8988T (cell line): ENCODE data around the gene CYP11A1.
A peak's percentile ranks its signal among the peaks of the same experiment; 100 is the strongest.

Source experiments
- DNase-seq: peaks from one replicate; pipeline ENCODE4 v3.0.0; 2011

Gene CYP11A1

DNA sequence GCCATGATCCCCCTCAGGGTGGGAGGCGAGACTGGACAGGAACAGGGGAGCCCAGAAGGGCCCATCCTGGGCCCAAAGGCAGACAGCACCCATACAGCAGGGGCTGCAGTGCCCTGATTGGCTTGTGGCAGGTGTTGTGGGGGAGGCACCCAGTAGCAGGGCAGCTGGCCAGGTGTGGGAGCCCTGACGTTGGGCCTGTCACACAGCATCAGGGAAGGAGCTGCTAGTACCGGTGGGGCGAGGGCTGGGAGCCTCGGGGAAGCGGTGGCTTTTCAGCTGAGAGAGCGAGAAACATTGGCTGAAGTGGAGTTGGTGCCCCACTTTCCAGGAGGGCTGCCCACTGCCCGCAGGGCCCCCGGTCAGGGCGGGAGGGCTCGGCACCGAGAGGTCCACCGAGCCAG lies 19.7 kb upstream of the CYP11A1 start:
- DNase-seq, result no peak

DNA sequence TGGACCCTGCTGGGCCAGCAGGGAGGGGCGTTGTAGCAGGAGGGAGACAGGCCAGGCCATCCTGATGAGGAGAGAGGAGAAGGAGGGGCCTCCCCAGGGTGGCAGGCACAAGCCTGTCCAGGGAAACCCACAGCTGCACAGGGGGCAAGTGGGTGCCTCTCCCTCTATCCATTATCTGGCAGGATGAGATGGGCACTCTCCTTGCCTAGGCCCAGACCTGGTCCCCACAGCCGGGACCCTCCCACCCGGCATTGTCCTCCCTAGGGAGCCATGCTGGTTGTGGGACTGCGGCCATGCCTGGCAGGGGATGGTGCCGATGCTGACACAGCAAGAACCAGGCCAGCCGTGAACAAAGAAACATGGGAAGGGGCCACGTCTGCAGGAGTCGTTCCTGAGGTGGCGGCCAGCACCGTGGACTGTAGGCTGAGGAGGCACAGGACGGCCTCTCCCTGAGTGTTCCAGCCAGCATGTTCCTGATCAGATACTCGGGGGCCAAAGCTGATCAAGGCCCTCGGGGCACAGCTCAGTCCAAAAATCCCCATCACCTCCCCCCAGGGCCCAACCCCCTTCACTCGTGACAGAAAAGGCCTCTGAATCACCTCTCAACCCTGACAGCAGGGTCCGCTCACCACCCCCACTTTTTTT lies 19.2 kb upstream of the CYP11A1 start:
- no peak for DNase-seq

DNA sequence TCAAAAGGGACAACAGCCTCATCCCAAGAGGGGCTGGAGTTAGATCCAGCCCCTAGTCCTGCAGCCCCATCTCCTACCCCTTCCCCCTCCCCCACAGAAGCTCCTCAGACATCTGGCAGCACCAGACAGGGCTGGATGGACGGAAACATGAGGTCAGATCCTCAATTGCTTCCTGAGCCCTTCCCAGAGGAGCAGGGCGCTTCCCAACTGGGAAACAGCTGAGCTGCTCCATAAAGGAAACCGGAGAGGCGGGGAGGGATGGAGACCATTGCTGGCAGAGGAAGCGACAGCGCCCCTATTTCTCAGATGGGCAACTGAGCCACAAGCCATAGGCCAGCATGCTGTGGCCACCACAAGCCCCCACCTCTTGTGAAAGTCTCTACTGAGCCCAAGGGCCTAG lies 18.3 kb upstream of the CYP11A1 start:
- no peak for DNase-seq

DNA sequence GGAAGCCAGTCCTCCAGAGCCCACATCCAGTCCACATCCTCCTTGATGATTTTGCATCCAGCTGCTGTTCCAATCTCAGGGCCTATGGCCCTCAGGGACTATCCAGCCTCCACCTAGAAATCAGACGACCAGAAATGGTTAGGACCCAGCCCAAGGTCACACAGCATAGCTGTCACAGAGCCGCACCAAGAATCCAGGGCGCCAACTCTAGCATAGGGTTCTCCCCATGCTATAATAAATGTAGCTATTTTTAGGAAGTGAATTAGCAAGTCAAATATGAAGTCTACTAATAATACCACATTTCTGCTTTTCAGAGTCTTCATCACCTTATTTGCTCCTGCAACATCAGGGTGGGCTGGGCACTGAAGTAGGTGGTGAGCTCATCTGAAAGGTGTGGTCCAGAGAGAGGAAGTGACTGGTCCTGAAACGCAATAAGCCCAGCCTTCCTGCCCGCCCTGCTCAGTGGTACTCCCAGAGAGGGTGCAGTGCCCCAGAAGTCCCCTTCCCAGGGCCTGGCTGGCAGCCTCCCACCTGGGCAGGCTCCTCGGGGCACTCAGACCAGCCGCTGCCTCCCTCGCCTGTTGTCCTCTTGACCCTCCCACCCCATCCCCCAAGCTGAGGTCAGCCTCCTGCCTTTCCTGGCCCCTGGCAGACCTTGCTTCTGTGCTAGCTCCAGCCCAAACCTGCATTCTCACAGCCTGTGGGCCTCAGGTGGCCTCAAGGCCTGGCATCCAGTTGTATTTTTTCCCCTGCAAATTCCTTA lies 17.6 kb upstream of the CYP11A1 start:
- peak; percentile 61 for DNase-seq

DNA sequence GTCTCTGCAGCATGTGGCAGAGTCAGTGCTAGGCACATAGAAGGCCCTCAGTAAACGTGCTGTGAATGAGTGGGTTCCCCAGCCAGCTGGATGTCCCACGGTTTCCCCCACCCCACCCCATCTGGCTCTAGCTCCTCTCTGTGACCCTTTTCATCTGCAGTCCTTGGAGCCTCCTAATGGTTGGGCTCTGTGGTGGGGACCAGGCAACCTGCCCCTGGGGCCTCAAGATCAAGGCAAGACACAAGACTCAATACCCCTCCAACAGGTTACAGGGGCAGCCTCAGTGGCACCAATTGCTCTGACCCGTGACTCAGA lies 17.1 kb upstream of the CYP11A1 start:
- no peak for DNase-seq

DNA sequence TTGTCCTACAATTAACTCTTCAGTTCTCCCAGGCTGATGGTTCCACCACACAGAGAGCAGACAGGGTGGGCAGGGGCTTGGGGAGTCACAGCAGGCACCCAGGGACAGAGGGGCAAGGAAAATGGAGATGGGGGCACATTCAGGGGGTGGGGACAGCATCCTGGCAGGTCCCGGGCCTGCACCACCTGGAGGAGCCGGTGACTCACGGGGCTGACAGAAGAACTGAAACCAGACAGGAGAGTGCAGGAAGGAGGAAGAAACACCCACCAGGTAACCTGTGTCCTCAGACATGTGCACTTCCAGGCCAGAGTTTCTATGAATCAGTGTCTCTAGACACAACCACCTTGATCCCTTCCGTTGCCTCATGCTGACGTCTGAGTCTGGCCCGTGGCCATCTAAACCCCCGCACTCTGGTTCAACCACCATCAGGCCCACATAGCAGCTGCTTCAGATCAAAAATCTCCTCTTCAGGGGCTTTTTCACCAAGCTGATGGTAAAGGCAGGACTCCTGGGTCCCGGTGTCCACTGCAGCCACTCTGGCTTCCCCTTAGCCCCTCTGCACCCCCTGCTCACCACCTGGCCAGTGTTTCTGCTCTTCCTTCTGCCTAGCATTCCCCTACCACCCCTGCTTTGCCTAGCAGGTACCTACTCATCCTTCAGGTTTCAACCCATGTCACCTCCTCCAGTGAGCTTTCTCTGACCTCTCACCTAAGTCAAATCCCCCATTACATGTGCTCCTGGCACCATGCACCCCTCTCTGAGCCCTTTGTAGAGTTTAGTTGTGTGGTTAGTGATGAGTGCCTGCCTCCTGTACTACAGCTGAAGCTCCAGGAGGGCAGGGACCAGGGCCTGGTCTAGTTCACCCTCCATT lies 16.5 kb upstream of the CYP11A1 start:
- DNase-seq, result no peak

DNA sequence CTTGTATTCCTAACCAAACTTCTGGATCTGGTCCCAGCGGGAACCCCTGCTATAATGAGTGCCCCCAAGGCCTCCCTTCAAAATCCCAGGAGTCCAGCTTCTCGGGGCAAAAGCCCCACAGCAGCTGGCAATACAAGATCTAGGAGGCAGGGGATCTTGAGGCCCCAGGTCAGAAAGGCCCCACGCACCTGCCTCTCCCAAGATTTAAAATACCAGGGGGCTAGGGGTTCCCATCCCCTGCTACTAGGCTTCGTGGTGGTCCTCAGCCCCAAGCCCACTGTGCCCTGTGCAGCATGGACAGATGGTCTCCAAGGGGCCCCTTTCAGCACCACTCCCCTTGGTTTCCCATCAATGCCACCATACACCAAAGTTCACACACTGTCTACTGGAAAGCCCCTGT lies 15.8 kb upstream of the CYP11A1 start:
- DNase-seq, result no peak

DNA sequence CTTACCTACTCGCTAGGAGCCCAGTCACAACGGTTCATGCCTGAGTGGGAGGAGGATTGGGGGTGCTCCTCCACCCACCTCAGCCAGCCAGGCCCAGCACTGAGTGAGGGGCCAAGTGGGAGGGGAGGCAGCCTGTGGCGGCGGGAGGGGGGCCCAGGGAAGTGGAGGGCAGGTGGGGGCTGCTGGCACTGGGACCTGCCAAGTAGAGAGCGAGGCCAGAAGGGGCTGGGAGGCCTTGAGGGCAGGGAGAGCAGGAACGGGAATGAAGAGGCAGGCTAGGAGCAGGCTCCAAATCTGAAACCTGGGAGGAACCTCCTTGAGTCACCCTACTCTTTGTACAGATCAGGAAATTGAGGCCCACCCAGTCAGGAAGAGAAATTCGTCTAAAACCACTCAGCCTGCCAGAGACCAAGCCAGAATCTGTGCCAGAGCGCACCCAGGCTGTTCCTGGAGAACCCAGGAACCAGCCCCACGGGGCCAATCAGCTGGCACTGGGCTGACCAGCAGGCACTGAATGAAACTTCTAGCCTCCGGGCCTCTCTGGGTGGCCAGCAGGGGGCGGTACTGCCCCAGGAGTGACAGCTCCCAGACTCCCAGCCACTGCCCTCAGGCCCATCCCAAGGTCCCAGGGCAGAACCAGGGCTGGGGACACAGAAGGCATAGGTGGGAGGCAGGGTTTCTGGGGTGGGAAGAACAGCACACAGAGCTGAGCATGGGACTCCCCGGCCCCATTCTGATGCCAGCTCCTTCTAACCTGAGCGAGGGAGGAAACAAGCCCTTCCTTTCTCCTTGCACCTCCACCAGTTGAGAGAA lies 14.8 kb upstream of the CYP11A1 start:
- DNase-seq, result peak; percentile 96

DNA sequence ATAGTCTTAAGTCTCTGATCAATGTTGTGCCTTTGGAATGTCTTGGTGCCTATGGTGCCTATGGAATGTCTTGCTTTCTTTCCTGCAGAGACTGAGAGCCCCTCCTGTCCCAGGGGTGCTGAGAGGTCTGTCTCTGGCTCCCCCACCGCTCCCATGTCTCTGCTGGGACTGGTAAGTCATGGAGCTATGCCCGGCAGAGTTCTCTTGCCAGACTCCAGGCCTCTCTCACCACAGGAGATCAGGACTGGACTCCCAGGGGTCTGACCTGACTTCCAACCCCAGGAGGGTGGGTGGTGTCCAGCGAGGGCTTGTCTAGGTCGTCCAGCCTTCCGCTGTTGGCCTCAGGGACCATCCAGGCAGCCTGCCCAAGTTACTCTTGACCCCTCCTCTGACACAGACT lies 14.0 kb upstream of the CYP11A1 start:
- no peak for DNase-seq

DNA sequence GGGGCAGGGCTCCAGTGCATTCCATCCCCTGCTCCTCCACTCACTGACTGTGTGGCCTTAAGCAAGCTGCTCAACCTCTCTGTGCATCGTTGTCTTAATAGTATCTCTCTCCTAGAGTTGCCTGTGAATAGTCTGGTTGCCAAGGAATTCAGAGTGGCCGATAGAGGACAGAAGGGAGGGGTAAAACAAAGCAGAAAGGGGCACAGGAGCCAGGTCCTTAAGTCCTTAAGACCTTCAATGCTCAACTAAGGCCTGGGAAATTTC lies 13.7 kb upstream of the CYP11A1 start:
- DNase-seq, result no peak

DNA sequence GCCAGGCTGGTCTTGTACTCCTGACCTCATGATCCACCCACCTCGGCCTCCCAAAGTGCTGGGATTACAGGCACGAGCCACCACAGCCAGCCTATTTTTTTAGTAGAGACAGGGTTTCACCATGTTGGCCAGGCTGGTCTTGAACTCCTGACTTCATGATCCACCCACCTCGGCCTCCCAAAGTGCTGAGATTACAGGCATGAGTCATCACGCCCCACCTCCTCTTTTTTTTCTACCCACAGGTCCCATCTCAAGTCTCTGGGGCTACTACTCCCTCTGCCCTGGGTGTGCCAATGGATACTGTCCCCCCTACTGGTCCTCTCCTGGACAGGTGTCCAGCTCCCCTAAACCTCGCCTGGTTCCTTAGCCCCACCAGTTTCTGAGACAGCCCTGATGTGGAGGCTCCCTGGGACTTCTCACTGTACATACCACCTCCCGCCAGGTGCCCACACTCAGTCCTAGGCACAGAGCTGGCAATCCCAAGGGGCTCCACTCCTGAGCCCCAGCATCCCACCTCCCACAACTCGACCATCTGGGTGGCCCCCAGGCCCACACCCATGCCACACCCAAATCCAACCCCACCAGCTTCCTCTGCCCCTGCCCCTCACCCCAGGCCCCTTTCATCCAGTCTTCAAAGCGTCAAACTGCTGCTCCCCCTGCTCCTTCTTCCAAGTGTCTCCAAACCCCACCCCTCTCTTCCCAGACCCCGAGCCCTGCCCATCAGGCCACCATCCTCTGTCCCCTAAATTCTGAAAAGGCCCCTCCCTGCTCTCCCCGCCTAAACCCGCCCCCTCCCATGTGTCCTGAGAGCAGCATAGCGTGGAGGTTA lies 13.1 kb upstream of the CYP11A1 start:
- no peak for DNase-seq

DNA sequence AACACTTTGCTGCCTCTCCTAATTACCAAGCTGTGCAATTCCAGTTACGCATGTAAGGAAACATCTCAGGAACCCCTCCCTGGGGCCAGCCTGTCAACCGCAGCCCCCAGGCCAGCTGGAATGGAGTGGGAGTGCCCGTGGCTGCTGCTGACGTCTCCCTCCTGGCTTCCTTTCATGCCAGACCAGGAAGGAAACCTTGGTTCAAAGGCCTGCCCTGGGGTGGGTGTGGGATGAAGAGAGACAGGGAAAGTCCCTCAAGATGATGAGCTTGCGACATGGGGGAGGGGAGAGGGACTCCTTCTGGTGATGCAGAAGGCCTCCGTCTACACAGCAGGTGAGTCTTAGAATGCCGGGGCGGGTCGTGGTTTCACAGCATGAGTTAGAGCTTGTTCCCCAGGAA lies 11.4 kb upstream of the CYP11A1 start:
- no peak for DNase-seq

DNA sequence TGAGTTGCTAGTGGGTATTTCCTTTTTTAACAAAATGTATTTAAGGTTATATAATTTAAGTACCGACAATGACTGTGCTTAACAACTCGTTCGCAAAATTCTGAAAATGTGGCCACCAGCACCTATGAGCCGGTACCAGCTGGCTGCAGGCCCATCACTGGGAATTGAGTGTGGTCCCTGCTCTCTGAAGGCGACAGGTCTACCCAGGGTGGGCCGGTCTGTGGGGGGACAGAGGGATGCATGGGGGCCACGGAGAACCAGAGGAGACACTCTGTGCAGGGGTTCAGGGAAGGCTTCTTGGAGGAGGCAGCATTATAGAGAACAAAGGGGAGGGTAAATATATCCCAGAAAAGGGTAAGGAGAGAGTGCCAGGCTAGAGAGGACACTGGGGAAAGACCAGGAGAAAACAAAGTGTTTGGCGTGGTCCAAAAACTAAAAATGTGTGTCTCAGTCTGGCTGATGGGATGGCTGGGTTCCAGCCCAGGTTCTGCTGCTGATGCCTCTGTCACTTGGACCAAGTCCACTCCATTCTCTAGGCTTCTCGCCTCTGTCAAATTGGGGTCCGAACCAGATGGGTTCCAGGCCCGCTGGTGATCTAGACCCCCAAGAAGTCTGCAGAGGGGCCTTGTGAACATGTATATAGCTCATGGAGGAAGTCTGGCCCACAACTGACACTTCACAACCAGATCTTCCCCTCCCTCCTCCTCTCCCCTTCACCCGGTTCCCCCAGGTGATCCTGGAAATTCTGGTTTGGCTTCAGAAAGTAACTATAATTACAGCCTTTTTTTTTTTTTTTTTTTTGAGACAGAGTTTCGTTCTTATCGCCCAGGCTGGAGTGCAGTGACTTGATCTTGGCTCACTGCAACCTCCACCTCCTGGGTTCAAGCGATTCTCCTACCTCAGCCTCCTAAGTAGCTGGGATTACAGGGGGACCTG lies 10.7 kb upstream of the CYP11A1 start:
- no peak for DNase-seq

DNA sequence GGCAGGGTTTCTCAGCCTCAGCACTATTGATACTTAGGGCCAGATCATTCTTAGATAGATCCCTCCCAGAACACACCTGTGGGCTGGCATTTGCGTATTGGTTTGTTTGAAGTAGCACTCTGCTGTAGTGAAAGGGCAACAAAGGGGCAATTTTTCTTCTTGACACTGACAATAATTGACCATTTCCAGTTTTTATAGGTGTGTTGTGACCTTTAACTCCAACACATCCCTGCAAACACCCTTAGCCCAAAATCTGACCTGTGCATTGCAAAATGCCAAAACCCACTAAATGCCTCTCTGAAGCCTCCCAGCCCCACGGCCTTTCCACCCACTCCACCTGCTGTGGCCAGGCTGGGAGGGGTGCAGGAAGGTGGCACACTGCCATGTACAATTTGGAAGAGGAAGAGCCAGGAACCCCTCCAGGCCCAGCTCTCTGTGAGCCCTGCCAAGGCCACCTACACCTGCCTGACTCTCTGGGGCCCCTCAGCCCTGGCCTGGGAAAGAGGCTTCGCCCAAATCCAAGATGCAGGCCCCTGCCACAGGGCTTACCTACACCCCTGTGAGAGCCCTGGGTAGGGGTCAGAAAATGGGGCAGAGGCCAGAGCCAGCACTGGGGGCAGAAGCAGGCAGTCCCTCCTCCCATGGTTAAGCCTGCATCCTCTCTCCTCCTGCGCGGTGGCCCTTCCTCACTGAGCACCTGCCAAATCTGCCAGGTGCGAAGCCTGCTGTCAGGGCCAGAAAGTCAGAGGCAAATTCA lies 9.6 kb upstream of the CYP11A1 start:
- no peak for DNase-seq

DNA sequence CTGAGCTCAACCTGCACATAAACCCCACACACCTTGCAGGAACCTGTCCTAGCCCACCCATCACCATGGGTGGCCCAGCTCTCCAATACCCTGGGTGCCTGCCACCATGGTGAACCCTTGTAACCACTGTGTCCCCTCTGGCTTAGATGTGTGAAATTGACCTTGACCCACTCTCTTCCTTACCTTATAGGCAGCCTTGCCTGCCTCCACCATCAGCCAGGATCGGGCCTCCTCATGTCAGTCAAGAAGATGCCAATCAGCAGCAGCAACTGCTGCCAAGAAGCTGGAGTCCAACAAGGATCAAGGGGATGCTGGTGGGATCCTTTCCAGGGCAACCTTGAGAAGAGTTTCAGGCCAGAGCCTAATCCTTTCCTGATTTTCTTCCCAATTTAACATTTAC lies 8.8 kb upstream of the CYP11A1 start:
- DNase-seq, result no peak

DNA sequence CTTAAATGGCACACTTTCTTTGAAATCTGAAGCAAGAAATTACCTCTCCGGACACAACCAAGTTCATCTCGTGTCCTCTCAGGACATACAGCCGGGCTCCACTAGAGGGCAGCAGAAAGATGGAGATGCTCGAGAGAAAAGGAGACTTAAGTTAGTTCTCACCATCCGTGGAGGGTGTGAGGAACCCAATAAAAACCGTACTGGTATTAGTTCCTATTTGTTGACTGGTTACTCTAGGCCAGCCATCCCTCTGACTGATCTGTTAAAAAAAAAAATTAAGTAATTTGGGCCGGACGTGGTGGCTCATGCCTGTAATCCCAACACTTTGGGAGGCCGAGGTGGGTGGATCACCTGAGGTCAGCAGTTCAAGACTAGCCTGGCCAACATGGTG lies 7.9 kb upstream of the CYP11A1 start:
- DNase-seq, result no peak

DNA sequence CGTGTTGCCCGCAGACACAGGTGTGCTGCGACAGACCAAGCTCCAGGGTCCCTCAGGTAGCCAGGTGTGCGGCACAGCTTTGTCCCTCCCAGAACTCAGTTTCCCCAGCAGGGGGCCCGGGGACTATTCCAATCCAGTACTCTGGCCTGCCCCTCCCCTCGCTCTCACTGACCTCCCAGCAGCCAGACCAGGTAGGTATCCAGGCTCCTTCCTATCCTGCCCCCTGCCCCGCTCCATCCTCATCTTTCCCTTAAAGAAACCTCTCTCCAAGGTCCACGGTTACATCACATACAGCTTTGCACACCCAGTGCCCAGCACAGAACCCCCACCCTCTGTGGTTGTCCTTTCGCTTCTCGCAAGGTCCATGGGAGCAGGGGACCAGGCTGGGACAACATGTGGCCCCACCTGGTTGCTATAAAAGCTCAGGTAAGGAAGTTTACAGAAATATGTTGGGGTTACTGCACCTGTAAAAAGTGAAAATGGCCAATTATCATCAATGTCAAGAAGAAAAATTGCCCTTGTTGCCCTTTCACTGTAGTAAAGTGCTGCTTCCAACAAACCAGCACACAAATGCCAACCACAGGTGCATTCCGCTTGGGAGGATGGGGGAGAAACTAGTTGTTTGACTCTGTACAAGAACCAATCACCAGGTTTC lies 7.3 kb upstream of the CYP11A1 start:
- no peak for DNase-seq

DNA sequence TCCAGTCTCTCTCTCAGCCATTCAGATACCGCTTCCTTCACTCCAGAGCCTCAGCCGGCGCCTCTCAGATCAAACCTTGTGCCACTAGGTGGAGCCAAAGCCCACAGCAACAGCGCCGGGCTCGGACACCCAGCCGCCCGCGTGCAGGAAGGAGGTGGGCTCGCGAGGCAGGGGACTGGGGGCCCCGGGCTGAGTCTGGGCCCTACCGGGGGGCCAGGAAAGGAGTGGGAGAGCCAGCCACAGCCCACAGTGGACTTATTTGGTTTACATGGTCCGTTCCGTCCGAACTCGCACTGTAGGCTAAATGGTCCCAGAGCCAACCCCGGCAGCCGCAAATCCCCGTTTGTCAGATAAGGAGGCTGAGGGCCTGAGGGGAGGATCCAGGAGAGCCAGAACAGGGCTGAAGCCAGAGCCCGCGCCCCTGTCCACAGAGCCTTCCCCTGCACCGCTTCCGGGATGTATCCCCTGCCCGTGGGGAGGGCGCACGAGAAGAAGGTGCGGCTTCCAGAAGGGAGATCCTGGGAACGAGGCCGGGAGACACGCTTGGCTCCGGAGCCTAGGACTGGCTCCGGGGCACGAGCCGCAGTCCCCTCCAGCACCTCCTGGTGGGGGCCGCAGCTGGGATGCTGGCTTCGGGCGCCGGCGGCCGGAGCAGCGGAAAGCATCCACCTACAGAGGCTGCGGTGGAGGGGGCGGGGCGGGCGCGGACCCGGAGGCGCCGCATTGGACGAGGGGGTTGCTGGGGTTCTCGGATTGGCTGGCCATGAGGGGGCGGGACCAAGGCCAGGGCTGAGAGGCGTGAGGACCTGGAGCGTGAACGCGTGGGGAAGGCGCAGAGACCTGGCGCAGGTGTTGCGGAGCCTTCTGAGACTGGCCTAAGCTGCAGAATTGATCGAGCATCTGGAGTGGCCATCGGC lies 6.5 kb upstream of the CYP11A1 start:
- DNase-seq, result peak; percentile 89
